Measurements from ENCODE around the gene ABI3BP.

Gene ABI3BP

GRCh38 chr3:100936931-100937330, 56.3 kb downstream of the ABI3BP start:
- H3K4me3 Mint-ChIP-seq = no peak overlapping the region
- H3K36me3 Mint-ChIP-seq (ENCODE audit: low read depth) = no peaks in the 10 kb centered on the region
- no peaks in the 10 kb centered on the region for H3K9me3 Mint-ChIP-seq
- no peaks in the 10 kb centered on the region for H3K4me1 Mint-ChIP-seq (ENCODE audit: low read depth)
- H3K27ac Mint-ChIP-seq = no peak overlapping the region
- no peaks in the 10 kb centered on the region for H3K27me3 Mint-ChIP-seq (ENCODE audit: low read depth)

- Mint-ChIP-seq H3K4me1 (ENCODE audit: low read depth) (no peaks in the 10 kb centered on the region), H3K4me3 (no peak overlapping the region), H3K27ac (no peak overlapping the region), H3K36me3 (ENCODE audit: low read depth) (no peaks in the 10 kb centered on the region), H3K27me3 (ENCODE audit: low read depth) (no peaks in the 10 kb centered on the region), H3K9me3 (no peaks in the 10 kb centered on the region)
Observed at GRCh38 chr3:100932491-100932890, 60.7 kb downstream of the ABI3BP start.

DNA sequence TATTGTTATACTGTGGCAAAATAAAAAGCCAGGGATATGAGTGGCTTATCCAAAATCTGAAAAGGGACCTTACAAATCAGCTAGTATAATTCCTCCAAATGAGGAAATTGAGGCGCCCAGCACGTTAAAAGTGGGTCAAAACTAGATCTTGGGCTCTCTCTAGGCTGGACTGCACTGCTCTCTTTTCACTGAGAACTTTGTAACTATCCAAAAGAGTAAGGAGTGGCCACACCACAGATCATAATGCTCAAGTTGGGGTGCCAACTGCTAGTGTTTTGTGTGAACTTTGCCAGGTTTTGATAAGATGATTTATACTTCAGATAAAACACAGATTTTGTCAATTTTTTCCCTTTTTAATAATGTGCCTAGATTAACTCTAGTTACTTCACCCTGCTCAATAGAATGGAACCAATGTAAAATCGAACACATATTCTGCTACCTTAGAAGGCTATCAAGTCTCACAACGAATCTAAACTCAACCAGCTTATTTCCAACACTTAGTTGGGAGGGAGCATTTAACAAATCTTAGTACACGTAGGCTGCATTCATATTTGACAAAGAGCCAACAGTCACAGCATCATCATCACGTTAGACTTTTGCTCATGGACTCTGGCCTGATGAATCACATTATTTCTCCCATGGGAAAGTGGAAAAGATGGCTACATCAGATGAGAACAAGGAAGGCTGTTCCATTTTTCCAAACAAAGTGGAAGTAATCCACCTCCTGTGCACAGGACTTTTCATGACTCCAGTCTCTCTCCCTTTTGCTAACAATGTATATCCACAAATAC, 64.4 kb downstream of the ABI3BP start:
- Mint-ChIP-seq H3K4me1 (ENCODE audit: low read depth) (no peaks in the 10 kb centered on the region), H3K9me3 (no peaks in the 10 kb centered on the region), H3K4me3 (no peak overlapping the region), H3K27me3 (ENCODE audit: low read depth) (no peaks in the 10 kb centered on the region), H3K36me3 (ENCODE audit: low read depth) (no peaks in the 10 kb centered on the region), H3K27ac (no peak overlapping the region)

DNA sequence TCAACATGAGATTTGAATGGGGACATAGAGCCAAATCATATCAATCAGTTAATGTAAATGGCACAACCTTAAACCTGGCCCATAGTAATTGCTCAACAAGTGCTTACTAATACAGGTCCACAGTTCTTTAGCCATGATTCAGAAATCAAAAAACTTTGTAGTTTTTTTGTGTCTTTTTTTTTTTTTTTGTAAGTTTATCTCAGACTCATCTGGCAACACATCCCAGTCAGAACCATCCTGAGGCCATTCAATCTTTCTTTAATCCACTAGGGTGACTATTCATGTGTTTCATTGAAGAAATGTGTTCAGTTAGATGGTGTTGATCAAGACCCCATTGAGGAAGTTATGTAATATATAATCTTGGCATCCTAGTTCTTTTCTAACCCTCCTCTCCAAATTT, 65.4 kb downstream of the ABI3BP start:
- no peaks in the 10 kb centered on the region for H3K4me1 Mint-ChIP-seq (ENCODE audit: low read depth)
- H3K27me3 Mint-ChIP-seq (ENCODE audit: low read depth) = no peaks in the 10 kb centered on the region
- H3K4me3 Mint-ChIP-seq = no peak overlapping the region
- H3K9me3 Mint-ChIP-seq = no peaks in the 10 kb centered on the region
- H3K27ac Mint-ChIP-seq = no peak overlapping the region
- H3K36me3 Mint-ChIP-seq (ENCODE audit: low read depth) = no peaks in the 10 kb centered on the region

- Mint-ChIP-seq H3K27me3 (ENCODE audit: low read depth) (no peaks in the 10 kb centered on the region), H3K36me3 (ENCODE audit: low read depth) (no peaks in the 10 kb centered on the region), H3K4me3 (no peak overlapping the region), H3K9me3 (no peaks in the 10 kb centered on the region), H3K4me1 (ENCODE audit: low read depth) (no peaks in the 10 kb centered on the region), H3K27ac (no peak overlapping the region)
Observed at GRCh38 chr3:100915706-100916495, 77.3 kb downstream of the ABI3BP start.

- Mint-ChIP-seq H3K36me3 (ENCODE audit: low read depth) (no peaks in the 10 kb centered on the region), H3K4me3 (no peak overlapping the region), H3K27ac (no peak overlapping the region), H3K4me1 (ENCODE audit: low read depth) (no peaks in the 10 kb centered on the region), H3K9me3 (no peaks in the 10 kb centered on the region), H3K27me3 (ENCODE audit: low read depth) (no peaks in the 10 kb centered on the region)
Observed at GRCh38 chr3:100913870-100914648, 79.2 kb downstream of the ABI3BP start.

- Mint-ChIP-seq H3K36me3 (ENCODE audit: low read depth) (no peaks in the 10 kb centered on the region), H3K4me3 (no peak overlapping the region), H3K27me3 (ENCODE audit: low read depth) (no peaks in the 10 kb centered on the region), H3K4me1 (ENCODE audit: low read depth) (no peaks in the 10 kb centered on the region), H3K27ac (no peak overlapping the region), H3K9me3 (no peaks in the 10 kb centered on the region)
Observed at GRCh38 chr3:100912976-100913545, 80.2 kb downstream of the ABI3BP start.

DNA sequence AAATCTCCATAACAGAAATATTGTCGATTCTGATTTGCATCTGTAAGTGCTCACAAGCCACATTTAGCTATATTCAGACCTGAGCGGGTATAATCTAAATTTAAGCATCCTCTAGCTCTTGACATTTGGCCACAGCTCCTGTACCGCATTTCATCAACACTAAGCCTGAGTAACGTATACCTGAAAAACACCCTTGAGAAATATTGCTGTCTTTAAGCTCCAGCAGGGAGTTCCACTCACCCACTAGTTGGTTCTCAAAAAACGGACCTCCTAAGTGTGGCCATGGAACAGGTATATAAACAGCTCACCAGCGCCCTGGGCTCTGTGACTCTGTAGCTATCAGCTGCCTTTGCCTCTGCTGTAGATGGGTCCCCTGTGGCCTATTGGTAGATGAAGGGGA, 80.7 kb downstream of the ABI3BP start:
- no peaks in the 10 kb centered on the region for H3K27me3 Mint-ChIP-seq (ENCODE audit: low read depth)
- no peak overlapping the region for H3K4me3 Mint-ChIP-seq
- no peaks in the 10 kb centered on the region for H3K36me3 Mint-ChIP-seq (ENCODE audit: low read depth)
- no peak overlapping the region for H3K27ac Mint-ChIP-seq
- no peaks in the 10 kb centered on the region for H3K9me3 Mint-ChIP-seq
- no peaks in the 10 kb centered on the region for H3K4me1 Mint-ChIP-seq (ENCODE audit: low read depth)

DNA sequence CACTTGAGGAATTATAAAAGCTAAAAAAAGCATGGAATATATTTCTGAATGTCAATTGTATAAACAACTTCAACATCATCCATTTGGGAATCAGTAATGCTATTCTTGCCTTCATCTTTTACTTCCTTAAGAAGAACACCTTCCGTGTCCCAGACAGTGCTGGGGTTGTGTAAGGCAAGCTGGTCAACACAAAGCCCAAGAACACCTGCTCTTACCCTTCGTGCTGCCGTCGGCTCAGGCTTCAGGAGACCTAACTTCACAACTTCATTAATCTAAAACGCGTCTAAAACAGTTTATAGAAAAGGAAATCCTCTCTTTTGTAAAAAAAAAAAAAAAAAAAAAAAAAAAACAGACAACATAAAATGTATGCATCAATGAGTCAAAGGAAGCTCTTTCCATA, 81.3 kb downstream of the ABI3BP start:
- no peaks in the 10 kb centered on the region for H3K9me3 Mint-ChIP-seq
- H3K36me3 Mint-ChIP-seq (ENCODE audit: low read depth) = no peaks in the 10 kb centered on the region
- H3K4me1 Mint-ChIP-seq (ENCODE audit: low read depth) = no peaks in the 10 kb centered on the region
- H3K4me3 Mint-ChIP-seq = no peak overlapping the region
- no peak overlapping the region for H3K27ac Mint-ChIP-seq
- no peaks in the 10 kb centered on the region for H3K27me3 Mint-ChIP-seq (ENCODE audit: low read depth)

DNA sequence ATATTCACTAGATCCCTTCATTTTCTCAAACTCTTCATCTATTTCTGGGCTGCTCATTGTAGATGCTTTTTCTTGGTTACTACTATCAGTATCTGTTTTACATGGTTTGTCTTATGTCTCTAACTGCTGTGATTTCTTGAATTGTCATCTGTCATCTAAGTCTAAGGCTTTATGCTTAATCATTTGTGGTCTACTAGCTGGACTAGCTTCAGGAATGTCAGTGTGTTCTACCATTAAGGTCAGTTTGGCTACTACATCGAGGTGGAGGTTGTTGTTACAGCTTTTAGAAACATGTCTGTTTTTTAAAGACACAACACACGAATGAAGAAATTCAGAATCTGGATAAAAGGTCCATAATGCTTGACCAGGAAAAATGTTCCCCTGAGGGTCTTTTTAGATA, 82.2 kb downstream of the ABI3BP start:
- Mint-ChIP-seq H3K27me3 (ENCODE audit: low read depth) (no peaks in the 10 kb centered on the region), H3K9me3 (no peaks in the 10 kb centered on the region), H3K27ac (no peak overlapping the region), H3K4me3 (no peak overlapping the region), H3K36me3 (ENCODE audit: low read depth) (no peaks in the 10 kb centered on the region), H3K4me1 (ENCODE audit: low read depth) (no peaks in the 10 kb centered on the region)

DNA sequence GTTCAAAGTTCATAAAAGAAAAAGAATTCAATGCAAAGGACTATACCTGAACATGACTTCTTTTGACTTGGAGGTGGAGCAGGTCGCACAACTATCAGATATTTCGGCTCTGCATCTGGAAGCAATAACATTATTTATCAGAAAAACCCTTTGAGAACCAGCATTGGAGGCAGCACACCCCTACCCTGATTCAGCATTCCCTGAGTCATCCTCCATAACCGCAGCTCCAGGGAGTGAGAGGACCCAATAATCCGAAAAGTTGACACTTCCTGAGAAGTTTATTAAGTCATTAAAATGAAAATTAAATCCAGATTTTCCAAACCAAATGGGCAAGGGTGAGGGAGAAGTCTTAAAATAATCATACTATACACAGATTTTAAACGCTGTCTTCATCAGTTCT, 90.6 kb downstream of the ABI3BP start:
- Mint-ChIP-seq H3K9me3 (no peaks in the 10 kb centered on the region), H3K4me1 (ENCODE audit: low read depth) (peaks cover 2% of the 10 kb centered on the region), H3K27ac (no peak overlapping the region), H3K27me3 (ENCODE audit: low read depth) (peaks cover 6% of the 10 kb centered on the region), H3K36me3 (ENCODE audit: low read depth) (no peaks in the 10 kb centered on the region), H3K4me3 (no peak overlapping the region)

DNA sequence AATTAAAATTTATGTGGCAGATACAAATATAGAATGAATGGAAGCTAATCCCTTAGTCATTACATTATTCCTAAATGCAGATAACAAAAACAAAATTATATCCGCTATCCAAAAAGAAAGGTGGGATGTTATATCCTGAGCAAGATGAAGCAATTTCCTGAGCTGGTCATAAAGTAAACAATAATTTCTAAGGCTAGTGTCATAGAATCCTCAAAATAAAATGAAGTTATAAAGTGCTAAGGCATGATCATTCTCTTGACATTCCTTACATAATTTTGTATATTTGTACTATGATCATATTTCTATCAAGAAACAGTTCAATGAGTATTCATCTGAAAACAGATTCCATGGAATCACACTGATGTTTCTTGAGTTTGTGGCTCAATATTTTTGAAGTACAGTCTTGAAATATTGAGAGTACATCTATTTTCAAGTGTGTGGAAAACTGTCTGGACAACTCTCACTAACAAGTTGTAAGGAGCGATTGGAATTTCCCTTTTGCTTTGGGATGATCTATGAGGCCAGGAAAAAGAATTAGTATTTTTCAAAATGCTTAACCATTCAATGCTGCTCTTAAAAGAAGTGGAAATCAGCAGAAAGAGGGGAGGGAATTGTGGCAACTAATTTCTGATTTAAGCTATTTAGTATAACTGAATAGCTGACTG, 92.4 kb downstream of the ABI3BP start:
- no peaks in the 10 kb centered on the region for H3K36me3 Mint-ChIP-seq (ENCODE audit: low read depth)
- no peaks in the 10 kb centered on the region for H3K9me3 Mint-ChIP-seq
- H3K4me3 Mint-ChIP-seq = no peak overlapping the region
- H3K4me1 Mint-ChIP-seq (ENCODE audit: low read depth) = peaks cover 2% of the 10 kb centered on the region
- H3K27ac Mint-ChIP-seq = no peak overlapping the region
- peaks cover 6% of the 10 kb centered on the region for H3K27me3 Mint-ChIP-seq (ENCODE audit: low read depth)

GRCh38 chr3:100899440-100900091, 93.7 kb downstream of the ABI3BP start:
- Mint-ChIP-seq H3K9me3 (no peaks in the 10 kb centered on the region), H3K4me3 (no peak overlapping the region), H3K36me3 (ENCODE audit: low read depth) (no peaks in the 10 kb centered on the region), H3K27ac (no peak overlapping the region), H3K27me3 (ENCODE audit: low read depth) (peaks cover 6% of the 10 kb centered on the region), H3K4me1 (ENCODE audit: low read depth) (peaks cover 2% of the 10 kb centered on the region)

DNA sequence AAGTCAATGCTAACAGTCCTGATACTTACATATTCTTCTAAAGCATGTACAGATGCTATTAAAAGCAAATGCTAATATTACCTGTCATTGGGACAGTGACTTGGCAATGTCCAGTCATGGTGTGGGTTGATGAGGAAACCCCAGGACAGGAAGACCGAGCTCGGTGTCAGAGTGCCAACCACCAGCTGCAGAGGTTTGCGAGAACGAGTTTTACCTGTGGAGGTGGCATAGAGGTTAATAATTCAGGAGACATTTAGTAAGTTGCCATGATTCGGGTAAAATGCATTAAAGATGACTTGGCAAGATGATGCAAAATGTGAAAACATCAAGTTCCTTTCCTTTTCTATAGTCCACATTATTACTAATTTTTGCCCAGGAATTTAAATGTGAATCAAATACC, 94.5 kb downstream of the ABI3BP start:
- Mint-ChIP-seq H3K36me3 (ENCODE audit: low read depth) (no peaks in the 10 kb centered on the region), H3K9me3 (no peaks in the 10 kb centered on the region), H3K27ac (no peak overlapping the region), H3K27me3 (ENCODE audit: low read depth) (peaks cover 6% of the 10 kb centered on the region), H3K4me3 (no peak overlapping the region), H3K4me1 (ENCODE audit: low read depth) (peaks cover 2% of the 10 kb centered on the region)

Data from T-helper 1 cell treated with Interleukin-12 subunit alpha and Interleukin-12 subunit beta and Interleukin-4 antibody, amounts not matched to agents 30 μg/mL and 1 μg/mL, for 36 hours (primary cell).